Measurements from ENCODE around the gene SEPTIN8. TPM values are rescaled to one million over a fixed set of nuclear protein-coding genes. Genes with fewer than 3 reads are reported as not detected.

SEPTIN8 gene
- polyA plus RNA-seq, 2 of the 4 experiments (the other 2 are of a cell fraction), result 20.8 to 29.2 TPM

DNA sequence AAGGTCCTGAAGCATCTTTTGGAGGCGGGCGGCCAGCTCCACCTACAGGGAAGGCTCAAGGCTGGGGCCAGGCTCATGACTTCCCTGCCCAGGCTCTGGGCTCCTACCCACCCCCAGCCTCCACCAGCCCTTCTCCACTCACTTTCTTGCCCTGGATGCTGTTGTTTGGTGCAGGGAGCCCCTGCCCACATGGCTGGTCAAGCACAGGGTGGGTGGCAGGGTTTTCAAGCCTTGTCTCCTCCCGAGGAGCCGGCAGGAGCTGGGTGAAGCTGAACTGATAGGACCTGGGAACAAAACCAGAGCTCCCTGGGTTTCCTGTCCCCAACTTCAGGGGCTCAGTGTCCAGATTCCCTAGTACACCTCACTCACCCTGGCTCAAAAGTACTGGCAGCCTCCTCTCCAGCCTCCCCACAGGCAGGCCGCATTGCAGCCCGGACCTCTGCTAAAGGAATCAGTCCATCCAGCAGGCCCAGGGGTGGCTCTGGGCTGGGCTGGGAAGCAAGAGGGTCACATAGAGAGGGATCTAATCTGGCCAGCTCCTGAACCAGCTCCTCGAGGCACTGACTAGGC, 46.5 kb upstream of the SEPTIN8 start (continued):
- TF ChIP-seq CHD4 (IDR thresholded peaks at IDR 0.05; ENCODE audit: borderline replicate concordance), result no peak
- no peak for TF ChIP-seq JUNB (IDR thresholded peaks at IDR 0.05)
- TF ChIP-seq TP53 (CRISPR knock-in tag; IDR thresholded peaks at IDR 0.05), result no peak
- TF ChIP-seq CHD2 (IDR thresholded peaks at IDR 0.05; ENCODE audit: low read length, partially characterized antibody), result no peak
- TF ChIP-seq CTCF (IDR thresholded peaks at IDR 0.05), result no peak
- no peak for TF ChIP-seq MYC (IDR thresholded peaks at IDR 0.05; ENCODE audit: borderline replicate concordance, low read length)
- TF ChIP-seq HDAC2 (IDR thresholded peaks at IDR 0.05), result no peak
- no peak for TF ChIP-seq JUN (IDR thresholded peaks at IDR 0.05)
- TF ChIP-seq RARB (CRISPR knock-in tag; IDR thresholded peaks at IDR 0.05), result no peak

GRCh38 chr5:132822650-132823480, 45.8 kb upstream of the SEPTIN8 start:
- FAIRE-seq (no peak), ATAC-seq (no peak), DNase-seq (ENCODE audit: low read depth in 1 of 2, low spot score in 1 of 2) (no peak)
- H3K4me1 ChIP-seq, result 0 out of 3 replicates have a peak, but pooled peaks cover 3% of the 10 kb centered on the region
- CTCF ChIA-PET, result interaction anchor here (0.9 to 7.8 kb wide), 8 partner anchors 9 to 411 kb away, joined by 3 to 87 read pairs (median 8); partner anchors contain the start of genes CCNI2, GDF9, SOWAHA and UQCRQ
- TF ChIP-seq NPAS2 (CRISPR knock-in tag; IDR thresholded peaks at IDR 0.05; ENCODE audit: borderline replicate concordance), result no peak
- no peak for TF ChIP-seq RCOR1 (IDR thresholded peaks at IDR 0.05; ENCODE audit: low read depth, low read length)
- TF ChIP-seq EP300 (IDR thresholded peaks at IDR 0.05), result no peak
- no peak for TF ChIP-seq PHF8 (IDR thresholded peaks at IDR 0.05; ENCODE audit: borderline replicate concordance, low read depth)
- TF ChIP-seq, protein P1, sequence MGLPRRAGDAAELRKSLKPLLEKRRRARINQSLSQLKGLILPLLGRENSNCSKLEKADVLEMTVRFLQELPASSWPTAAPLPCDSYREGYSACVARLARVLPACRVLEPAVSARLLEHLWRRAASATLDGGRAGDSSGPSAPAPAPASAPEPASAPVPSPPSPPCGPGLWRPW (IDR thresholded peaks at IDR 0.05), result no peak
- TF ChIP-seq MAX (IDR thresholded peaks at IDR 0.05), result no peak
- no peak for TF ChIP-seq ATOH8 (CRISPR knock-in tag; IDR thresholded peaks at IDR 0.05; ENCODE audit: low read depth)
- no peak for TF ChIP-seq HDAC2 (IDR thresholded peaks at IDR 0.05)
- no peak for TF ChIP-seq CBX8 (IDR thresholded peaks at IDR 0.05)
- TF ChIP-seq, protein P2, sequence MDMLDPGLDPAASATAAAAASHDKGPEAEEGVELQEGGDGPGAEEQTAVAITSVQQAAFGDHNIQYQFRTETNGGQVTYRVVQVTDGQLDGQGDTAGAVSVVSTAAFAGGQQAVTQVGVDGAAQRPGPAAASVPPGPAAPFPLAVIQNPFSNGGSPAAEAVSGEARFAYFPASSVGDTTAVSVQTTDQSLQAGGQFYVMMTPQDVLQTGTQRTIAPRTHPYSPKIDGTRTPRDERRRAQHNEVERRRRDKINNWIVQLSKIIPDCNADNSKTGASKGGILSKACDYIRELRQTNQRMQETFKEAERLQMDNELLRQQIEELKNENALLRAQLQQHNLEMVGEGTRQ (IDR thresholded peaks at IDR 0.05), result no peak
- TF ChIP-seq CTCF (IDR thresholded peaks at IDR 0.05), result no peak
- TF ChIP-seq CHD4 (IDR thresholded peaks at IDR 0.05; ENCODE audit: borderline replicate concordance), result no peak
- no peak for TF ChIP-seq TFCP2L1 (CRISPR knock-in tag; IDR thresholded peaks at IDR 0.05)
- TF ChIP-seq SREBF2 (IDR thresholded peaks at IDR 0.05), result no peak
- TF ChIP-seq, protein P3, sequence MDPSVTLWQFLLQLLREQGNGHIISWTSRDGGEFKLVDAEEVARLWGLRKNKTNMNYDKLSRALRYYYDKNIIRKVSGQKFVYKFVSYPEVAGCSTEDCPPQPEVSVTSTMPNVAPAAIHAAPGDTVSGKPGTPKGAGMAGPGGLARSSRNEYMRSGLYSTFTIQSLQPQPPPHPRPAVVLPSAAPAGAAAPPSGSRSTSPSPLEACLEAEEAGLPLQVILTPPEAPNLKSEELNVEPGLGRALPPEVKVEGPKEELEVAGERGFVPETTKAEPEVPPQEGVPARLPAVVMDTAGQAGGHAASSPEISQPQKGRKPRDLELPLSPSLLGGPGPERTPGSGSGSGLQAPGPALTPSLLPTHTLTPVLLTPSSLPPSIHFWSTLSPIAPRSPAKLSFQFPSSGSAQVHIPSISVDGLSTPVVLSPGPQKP (IDR thresholded peaks at IDR 0.05; ENCODE audit: low read depth, low read length), result no peak
- TF ChIP-seq NFE2L2 (conservative IDR thresholded peaks at IDR 0.05; ENCODE audit: low read length), result no peak
- no peak for TF ChIP-seq HEYL (CRISPR knock-in tag; IDR thresholded peaks at IDR 0.05)
- TF ChIP-seq RAD21 (conservative IDR thresholded peaks at IDR 0.05 in 1 of 2, IDR thresholded peaks at IDR 0.05 in 1 of 2), result no peak
- TF ChIP-seq, protein P4, sequence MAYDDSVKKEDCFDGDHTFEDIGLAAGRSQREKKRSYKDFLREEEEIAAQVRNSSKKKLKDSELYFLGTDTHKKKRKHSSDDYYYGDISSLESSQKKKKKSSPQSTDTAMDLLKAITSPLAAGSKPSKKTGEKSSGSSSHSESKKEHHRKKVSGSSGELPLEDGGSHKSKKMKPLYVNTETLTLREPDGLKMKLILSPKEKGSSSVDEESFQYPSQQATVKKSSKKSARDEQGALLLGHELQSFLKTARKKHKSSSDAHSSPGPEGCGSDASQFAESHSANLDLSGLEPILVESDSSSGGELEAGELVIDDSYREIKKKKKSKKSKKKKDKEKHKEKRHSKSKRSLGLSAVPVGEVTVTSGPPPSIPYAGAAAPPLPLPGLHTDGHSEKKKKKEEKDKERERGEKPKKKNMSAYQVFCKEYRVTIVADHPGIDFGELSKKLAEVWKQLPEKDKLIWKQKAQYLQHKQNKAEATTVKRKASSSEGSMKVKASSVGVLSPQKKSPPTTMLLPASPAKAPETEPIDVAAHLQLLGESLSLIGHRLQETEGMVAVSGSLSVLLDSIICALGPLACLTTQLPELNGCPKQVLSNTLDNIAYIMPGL (CRISPR knock-in tag; IDR thresholded peaks at IDR 0.05; ENCODE audit: borderline replicate concordance), result no peak
- TF ChIP-seq CHD2 (IDR thresholded peaks at IDR 0.05; ENCODE audit: low read length, partially characterized antibody), result no peak
- POLR2A ChIA-PET, result no interaction called here
- H3K27ac ChIP-seq, result no peak overlapping the region
- WGBS (ENCODE audit: missing lambda C conversion rate), result 90% methylated on average over 40 of the region's 68 CpGs
- no peak overlapping the region for H3K4me3 ChIP-seq
- H3K4me2 ChIP-seq, result no peak overlapping the region
- H3K9me3 ChIP-seq, result no peaks in the 10 kb centered on the region
